Vagina (tissue), 2 donors: Measurements from ENCODE around the gene ERBB4.

ENCODE experiments used
- CTCF ChIP-seq, 3 experiments: fragments of 450-650 bp in 2 of 3; fragments of 200-600 bp in 1 of 3; sonication (generic) in 1 of 3; IDR thresholded peaks; one replicate each; pipeline ENCODE4 v1.5.1; 2017 to 2019; ENCODE audit warnings: antibody characterized with exemption in 3 of 3, mild to moderate bottlenecking in 2 of 3, moderate library complexity in 2 of 3
- POLR2A ChIP-seq, 2 donors: fragments of 450-650 bp; IDR thresholded peaks; one replicate each; pipeline ENCODE4 v1.6.1; 2017; ENCODE audit warnings: antibody characterized with exemption in 2 of 2, mild to moderate bottlenecking in 2 of 2, moderate library complexity in 2 of 2
- POLR2AphosphoS5 ChIP-seq, 2 donors: sonication (generic); formaldehyde crosslinking; IDR thresholded peaks; one replicate each; pipeline ENCODE4 v1.9.0; 2017; ENCODE audit warnings: antibody characterized with exemption in 2 of 2, mild to moderate bottlenecking in 2 of 2, low read depth in 1 of 2; ENCODE audit not compliant: insufficient read depth in 1 of 2

GRCh38 chr2:211665299-211665698, 873.3 kb downstream of the ERBB4 start:
- no peak for TF ChIP-seq CTCF (IDR thresholded peaks at IDR 0.05)
- TF ChIP-seq POLR2A (IDR thresholded peaks at IDR 0.05), result no peak
- TF ChIP-seq POLR2AphosphoS5 (IDR thresholded peaks at IDR 0.05; ENCODE audit: insufficient read depth in 1 of 2, low read depth in 1 of 2), result no peak
